Thymus (tissue), 11 donors: Measurements from ENCODE around the gene RSPH1. TPM values are rescaled to one million over a fixed set of nuclear protein-coding genes. Genes with fewer than 3 reads are reported as not detected.

Experiments used
- DNase-seq, 9 donors: peaks; one replicate each; pipeline ENCODE4 v3.0.0-alpha.2; 2013; ENCODE audit warnings: low spot score in 9 of 9, low read depth in 6 of 9, missing footprints in 1 of 9
- H3K27ac ChIP-seq, 2 donors: one replicate each; pipeline ENCODE4 v1.5.1; 2013; ENCODE audit warnings: control low read depth in 1 of 2, low read depth in 1 of 2, low read length in 1 of 2, mild to moderate bottlenecking in 1 of 2, moderate library complexity in 1 of 2
- H3K27me3 ChIP-seq, 2 donors: one replicate each; pipeline ENCODE4 v1.5.1; 2013; ENCODE audit warnings: low read length in 1 of 2; ENCODE audit not compliant: control insufficient read depth in 2 of 2, insufficient read depth in 1 of 2
- H3K36me3 ChIP-seq, 2 donors: one replicate each; pipeline ENCODE4 v1.5.1; 2013; ENCODE audit warnings: low read length in 1 of 2, mild to moderate bottlenecking in 1 of 2, moderate library complexity in 1 of 2; ENCODE audit not compliant: control insufficient read depth in 2 of 2, insufficient read depth in 2 of 2
- H3K4me1 ChIP-seq, 2 donors: one replicate each; pipeline ENCODE4 v1.5.1; 2013; ENCODE audit warnings: low read length in 2 of 2; ENCODE audit not compliant: control insufficient read depth in 2 of 2, insufficient read depth in 2 of 2
- H3K4me3 ChIP-seq, 2 donors: one replicate each; pipeline ENCODE4 v1.5.1; 2013; ENCODE audit warnings: low read length in 2 of 2, control low read depth in 1 of 2, mild to moderate bottlenecking in 1 of 2
- H3K9me3 ChIP-seq, 2 donors: one replicate each; pipeline ENCODE4 v1.5.1; 2013; ENCODE audit warnings: low read length in 1 of 2, mild to moderate bottlenecking in 1 of 2; ENCODE audit not compliant: control insufficient read depth in 2 of 2, insufficient read depth in 1 of 2
- WGBS: extraction: QIAGEN DNeasy Blood & Tissue Kit; methylation state at CpG from one replicate; pipeline ENCODE4 v1.1.7; 2013; 5-methylcytosine and 5-hydroxymethylcytosine counted together
- polyA plus RNA-seq: library from polyadenylated mRNA; stranded (reverse); fragments of 200-250 nt; gene quantifications from one replicate; pipeline ENCODE4 v1.2.3, GENCODE V29; 2013
- total RNA-seq: library from RNA; stranded (reverse); fragments of 120-200 nt; gene quantifications from one replicate; pipeline ENCODE4 v1.2.4, GENCODE V29; 2013
- donor health status: healthy.

Gene RSPH1
- total and polyA plus RNA-seq, 2 donors = 0.38 to 2.4 TPM

DNA sequence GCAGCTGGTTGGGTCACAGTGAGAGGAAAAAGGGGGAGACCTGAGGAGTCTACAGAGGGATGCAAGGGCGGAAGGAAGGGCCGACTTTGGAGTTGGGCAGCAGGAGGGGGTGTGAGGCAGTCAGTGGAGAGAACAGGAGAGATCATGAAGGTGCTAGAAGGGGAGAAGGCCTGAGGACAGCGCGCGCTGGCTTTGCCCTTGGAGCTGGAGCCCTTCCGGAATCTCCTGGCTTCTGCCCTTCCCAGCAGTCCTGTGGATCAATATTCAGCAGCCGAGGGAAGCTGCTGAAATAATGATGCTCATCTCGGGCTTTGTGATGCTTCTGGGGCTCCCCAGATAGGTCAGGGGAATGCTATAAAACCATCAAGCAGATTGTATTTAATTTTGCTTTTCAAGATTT lies 44.4 kb upstream of the RSPH1 start:
- peaks cover 2 to 31% of the 10 kb centered on the region in 2 donors for H3K4me1 ChIP-seq
- 92% methylated on average over 8 of the region's 8 CpGs for WGBS
- no peak overlapping the region for H3K4me3 ChIP-seq
- no peak for DNase-seq
- no peaks in the 10 kb centered on the region for H3K9me3 ChIP-seq
- H3K27me3 ChIP-seq = no peaks in the 10 kb centered on the region
- no peak overlapping the region for H3K27ac ChIP-seq
- H3K36me3 ChIP-seq = peaks cover 14 to 43% of the 10 kb centered on the region in 2 donors

DNA sequence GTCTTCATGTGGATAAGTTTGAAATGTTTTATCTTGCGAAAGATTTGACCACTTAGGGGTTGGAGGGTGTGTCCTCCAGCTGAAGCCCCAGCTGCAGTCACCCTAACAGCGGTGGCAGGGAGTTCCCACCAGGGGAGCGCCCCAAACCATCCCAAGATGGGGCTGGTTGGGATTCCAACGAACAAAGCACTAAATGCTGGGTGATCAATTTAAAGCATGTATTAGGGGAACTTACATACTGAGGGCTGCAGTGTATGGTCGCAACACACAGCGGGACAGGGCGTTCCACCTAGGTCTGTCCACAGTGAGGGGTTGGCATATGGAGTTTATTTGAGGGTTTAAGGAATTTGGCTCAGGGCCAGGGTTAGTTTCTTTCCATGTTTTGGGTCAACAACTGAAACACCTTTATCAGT lies 43.9 kb upstream of the RSPH1 start:
- H3K4me1 ChIP-seq = peaks cover 2 to 35% of the 10 kb centered on the region in 2 donors
- no peak overlapping the region for H3K27ac ChIP-seq
- WGBS = 84% methylated on average over 7 of the region's 7 CpGs
- no peak overlapping the region for H3K4me3 ChIP-seq
- peaks cover 14 to 43% of the 10 kb centered on the region in 2 donors for H3K36me3 ChIP-seq
- no peak for DNase-seq
- no peaks in the 10 kb centered on the region for H3K9me3 ChIP-seq
- H3K27me3 ChIP-seq = no peaks in the 10 kb centered on the region

DNA sequence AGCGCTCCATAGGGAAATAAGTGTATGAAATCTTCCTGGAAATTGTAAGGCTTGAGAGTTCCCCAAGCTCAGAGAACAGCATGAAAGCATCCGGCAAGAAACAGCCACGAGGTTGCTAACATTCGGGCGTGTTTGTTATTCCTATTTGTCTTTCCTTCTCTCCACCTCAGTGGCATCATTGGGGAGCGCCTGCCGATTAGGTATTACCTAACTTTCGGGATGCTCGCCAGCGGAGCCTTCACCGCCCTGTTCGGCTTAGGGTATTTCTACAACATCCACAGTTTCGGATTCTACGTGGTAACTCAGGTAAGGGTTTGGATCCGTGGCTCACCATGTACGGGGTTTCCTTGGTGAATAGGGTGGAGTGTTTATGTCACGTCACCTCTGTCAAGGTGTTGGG lies 43.3 kb upstream of the RSPH1 start:
- 98% methylated on average over 17 of the region's 17 CpGs for WGBS
- no peaks in the 10 kb centered on the region for H3K27me3 ChIP-seq
- no peaks in the 10 kb centered on the region for H3K9me3 ChIP-seq
- H3K4me3 ChIP-seq = no peak overlapping the region
- H3K36me3 ChIP-seq = peaks cover 14 to 46% of the 10 kb centered on the region in 2 donors
- peaks cover 8 to 41% of the 10 kb centered on the region in 2 donors for H3K4me1 ChIP-seq
- DNase-seq = no peak
- no peak overlapping the region for H3K27ac ChIP-seq

DNA sequence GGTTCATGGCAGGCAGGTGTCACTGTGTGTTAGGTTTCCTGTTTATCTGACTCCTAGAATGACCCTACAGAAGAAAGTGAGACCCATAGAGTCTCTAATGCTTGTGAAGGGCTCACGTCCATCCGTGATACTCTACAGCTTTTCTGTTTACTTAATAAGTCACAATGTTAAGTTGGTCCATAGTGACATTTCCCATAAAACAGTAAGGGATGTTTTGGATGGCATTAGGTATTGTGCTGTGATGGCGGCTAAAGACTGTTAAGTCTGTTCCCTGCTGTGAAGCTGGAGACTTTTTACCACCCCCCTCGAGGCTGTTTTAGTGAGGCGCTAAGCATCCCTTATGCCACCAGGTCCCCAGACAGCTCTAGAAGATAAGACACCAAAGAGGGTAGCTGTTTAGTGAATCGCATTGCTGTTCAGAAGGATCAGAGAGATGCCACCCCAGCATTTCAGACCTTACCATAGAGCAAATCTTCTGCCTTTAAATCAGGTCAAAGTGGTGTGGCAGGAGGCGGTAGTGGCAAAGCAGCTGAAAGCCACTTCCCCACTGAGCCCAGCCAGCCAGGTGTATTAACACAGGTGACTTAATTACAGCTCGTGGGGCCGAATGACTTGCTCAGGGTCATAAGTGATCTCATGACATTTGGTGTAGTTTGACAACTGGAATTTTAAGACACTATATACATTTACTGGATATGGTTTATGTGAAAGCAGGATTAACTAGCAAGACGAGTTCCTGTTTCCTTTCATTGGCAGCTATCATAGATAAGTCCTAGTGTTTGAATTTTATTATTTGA lies 42.7 kb upstream of the RSPH1 start:
- WGBS = 81% methylated on average over 10 of the region's 10 CpGs

DNA sequence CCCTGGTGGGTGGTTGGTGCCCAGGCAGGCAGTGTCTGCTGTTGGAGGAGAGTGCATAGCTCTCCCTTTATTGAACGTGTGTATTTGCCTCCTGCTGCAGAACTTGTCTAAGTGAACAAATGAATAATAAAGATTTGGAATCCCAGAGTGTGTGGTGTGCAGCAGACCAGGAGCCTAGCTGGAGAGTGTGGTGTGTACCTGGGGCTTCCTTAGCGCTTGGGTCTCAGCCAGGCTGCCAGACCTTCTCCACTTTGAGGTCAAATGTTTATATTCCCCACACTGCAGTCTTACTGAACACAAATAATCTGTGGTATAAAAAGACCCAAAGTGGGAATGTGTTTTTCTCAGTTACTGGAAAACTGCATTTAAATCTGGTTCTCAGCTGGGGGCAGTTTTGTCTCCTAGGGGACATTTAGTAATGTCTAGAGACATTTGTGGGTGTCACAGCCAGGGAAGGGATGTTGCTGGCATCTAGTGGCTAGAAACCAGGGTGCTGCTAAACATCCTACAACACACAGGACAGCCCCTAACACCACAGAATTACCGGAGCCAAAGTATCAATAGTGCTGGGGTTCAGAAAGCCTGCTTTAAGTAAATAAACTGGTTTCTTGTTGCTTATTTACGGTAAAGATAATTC lies 41.2 kb upstream of the RSPH1 start:
- peaks cover 7 to 34% of the 10 kb centered on the region in 2 donors for H3K36me3 ChIP-seq
- no peak overlapping the region for H3K4me3 ChIP-seq
- peak in 1 of 9 donors; percentile 62 for DNase-seq
- H3K4me1 ChIP-seq = peaks cover 10 to 45% of the 10 kb centered on the region in 2 donors
- 91% methylated on average over 4 of the region's 4 CpGs for WGBS
- H3K27me3 ChIP-seq = no peaks in the 10 kb centered on the region
- no peaks in the 10 kb centered on the region for H3K9me3 ChIP-seq
- no peak overlapping the region for H3K27ac ChIP-seq

More for the DNA sequence above, 42.7 kb upstream of the RSPH1 start:
- no peaks in the 10 kb centered on the region for H3K27me3 ChIP-seq
- H3K27ac ChIP-seq = no peak overlapping the region
- H3K4me1 ChIP-seq = peaks cover 10 to 45% of the 10 kb centered on the region in 2 donors
- peak in 1 of 9 donors; percentile 52 for DNase-seq
- no peaks in the 10 kb centered on the region for H3K9me3 ChIP-seq
- no peak overlapping the region for H3K4me3 ChIP-seq
- peaks cover 13 to 43% of the 10 kb centered on the region in 2 donors for H3K36me3 ChIP-seq

DNA sequence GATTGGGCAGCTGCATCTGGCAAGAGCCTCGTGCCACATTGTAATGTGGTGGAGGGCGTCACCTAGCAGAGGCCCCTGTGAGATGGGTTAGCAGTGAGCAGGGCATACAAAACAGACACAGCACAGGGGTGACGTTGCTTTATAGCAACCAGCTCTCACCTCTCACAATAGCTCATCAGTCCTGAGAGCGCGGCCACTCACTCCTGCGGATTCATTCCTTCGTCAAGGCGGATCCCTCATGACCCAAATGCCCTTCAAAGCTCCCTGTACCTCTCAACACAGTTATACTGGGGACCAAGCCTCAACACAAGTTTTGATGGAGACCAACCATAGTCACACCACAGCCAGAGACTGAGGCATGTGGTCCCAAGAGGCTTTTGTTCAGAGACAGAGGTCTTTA lies 40.6 kb upstream of the RSPH1 start:
- H3K4me1 ChIP-seq = peaks cover 10 to 45% of the 10 kb centered on the region in 2 donors
- no peak overlapping the region for H3K27ac ChIP-seq
- no peak overlapping the region for H3K4me3 ChIP-seq
- H3K27me3 ChIP-seq = no peaks in the 10 kb centered on the region
- 98% methylated on average over 8 of the region's 8 CpGs for WGBS
- H3K9me3 ChIP-seq = no peaks in the 10 kb centered on the region
- DNase-seq = no peak
- peaks cover 7 to 28% of the 10 kb centered on the region in 2 donors for H3K36me3 ChIP-seq

DNA sequence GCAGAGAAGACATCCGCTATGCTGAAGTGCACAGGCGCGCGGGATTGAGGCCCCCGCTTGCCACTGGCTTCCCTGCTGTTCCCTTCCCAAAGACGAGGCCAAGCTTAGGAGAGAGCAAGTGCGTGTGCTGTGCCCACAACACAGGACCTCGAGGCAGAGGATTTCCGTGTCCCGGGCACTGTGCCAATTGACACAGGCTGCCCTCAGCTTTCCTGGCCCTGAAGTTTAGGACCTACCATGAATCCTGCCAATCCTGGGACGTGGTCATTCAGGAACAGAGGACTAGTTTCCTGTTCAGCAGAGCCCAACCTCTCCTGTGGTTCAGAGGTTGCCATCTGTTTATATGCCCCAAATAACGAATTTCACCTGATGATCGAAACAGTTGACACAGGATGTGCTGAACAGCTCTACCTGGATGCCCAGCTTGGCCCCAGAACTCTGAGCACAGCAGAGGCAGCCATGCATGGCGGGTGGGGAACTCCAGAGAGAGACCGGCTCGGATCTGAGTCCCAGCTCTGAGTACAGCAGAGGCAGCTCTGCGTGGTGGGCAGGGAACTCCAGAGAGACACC lies 39.7 kb upstream of the RSPH1 start:
- no peak for DNase-seq
- WGBS = 75% methylated on average over 17 of the region's 17 CpGs
- Histone ChIP-seq H3K9me3 (no peaks in the 10 kb centered on the region), H3K27ac (peak overlapping the region in 1 of 2 donors; percentile 26), H3K27me3 (no peaks in the 10 kb centered on the region), H3K36me3 (peaks cover 7 to 27% of the 10 kb centered on the region in 2 donors), H3K4me3 (no peak overlapping the region), H3K4me1 (peaks cover 10 to 45% of the 10 kb centered on the region in 2 donors)

DNA sequence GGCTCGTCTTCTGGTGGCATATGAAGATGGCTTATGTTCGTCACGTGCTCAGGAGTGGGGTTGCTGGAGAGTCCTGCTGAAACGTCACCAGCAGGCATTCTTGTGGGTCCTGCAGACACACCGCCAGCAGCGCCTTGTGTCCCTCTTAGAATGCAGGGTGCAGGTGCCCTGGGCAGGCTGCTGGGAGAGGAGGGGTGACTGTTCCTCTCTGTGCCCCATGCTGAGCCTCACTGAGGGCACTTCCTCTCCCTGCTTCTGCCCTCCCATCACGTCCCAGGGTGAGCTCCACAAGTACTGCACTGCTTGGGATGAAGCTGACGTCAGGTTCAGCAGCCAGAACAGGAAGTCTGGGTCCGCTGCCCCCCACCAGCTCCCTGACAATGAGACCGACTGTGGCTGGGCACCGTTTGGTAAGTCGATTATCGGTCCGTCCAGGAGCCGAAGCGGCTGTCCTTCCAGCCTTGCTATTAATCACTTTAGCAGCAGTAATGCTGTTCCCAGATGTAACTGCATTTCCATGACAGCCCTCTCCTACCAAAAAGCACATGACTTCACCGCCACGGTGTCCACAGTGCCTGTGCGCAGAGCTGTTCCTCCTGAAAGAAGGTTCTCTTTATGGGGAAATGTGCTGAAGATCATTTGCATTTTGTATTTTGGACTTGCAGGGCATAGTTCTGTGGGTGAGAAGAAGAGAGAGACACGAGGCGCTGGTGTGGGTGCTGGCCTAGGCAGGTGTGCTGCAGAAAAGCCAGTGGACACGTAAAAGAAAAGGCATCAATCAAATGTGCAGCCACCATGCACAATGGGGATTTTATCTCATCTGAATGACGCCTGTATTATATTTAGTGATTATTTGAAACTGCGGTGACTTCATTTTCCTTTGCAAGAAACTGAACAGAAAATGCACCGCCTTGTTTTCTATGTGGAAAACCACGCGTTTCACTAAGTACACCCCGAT lies 38.7 kb upstream of the RSPH1 start:
- Histone ChIP-seq H3K9me3 (no peaks in the 10 kb centered on the region), H3K4me1 (peaks cover 10 to 45% of the 10 kb centered on the region in 2 donors), H3K27ac (no peak overlapping the region), H3K4me3 (no peak overlapping the region), H3K36me3 (peaks cover 7 to 29% of the 10 kb centered on the region in 2 donors), H3K27me3 (no peaks in the 10 kb centered on the region)
- DNase-seq = no peak
- 54% methylated on average over 28 of the region's 28 CpGs for WGBS
